CD4-positive, alpha-beta T cell treated with Interleukin-17A for 4 hours (primary cell): Measurements from ENCODE around the gene CTDSPL.

ENCODE experiments used
- DNase-seq: peaks from one replicate; pipeline ENCODE4 v3.0.0-alpha.2; 2020; ENCODE audit warnings: mixed read lengths

CTDSPL gene

GRCh38 chr3:37945156-37945806 is 83.6 kb downstream of the CTDSPL start:
- DNase-seq, result no peak

- no peak for DNase-seq
Observed at GRCh38 chr3:37945807-37946530, 84.3 kb downstream of the CTDSPL start.

- DNase-seq, result no peak
Observed at GRCh38 chr3:37946531-37946889, 84.8 kb downstream of the CTDSPL start.

- no peak for DNase-seq
Observed at GRCh38 chr3:37949866-37950265, 88.2 kb downstream of the CTDSPL start.

GRCh38 chr3:37952564-37952963 is 90.9 kb downstream of the CTDSPL start:
- no peak for DNase-seq

- DNase-seq, result no peak
Observed at GRCh38 chr3:37953226-37953625, 91.5 kb downstream of the CTDSPL start.

GRCh38 chr3:37953707-37954394 is 92.2 kb downstream of the CTDSPL start:
- DNase-seq, result no peak

GRCh38 chr3:37954881-37955280 is 93.2 kb downstream of the CTDSPL start:
- DNase-seq, result no peak

GRCh38 chr3:37955918-37956707 is 94.4 kb downstream of the CTDSPL start:
- no peak for DNase-seq

- no peak for DNase-seq
Observed at GRCh38 chr3:37956723-37957538, 95.3 kb downstream of the CTDSPL start.

- no peak for DNase-seq
Observed at GRCh38 chr3:37957539-37957936, 95.9 kb downstream of the CTDSPL start.

- DNase-seq, result no peak
Observed at GRCh38 chr3:37961622-37962431, 100.1 kb downstream of the CTDSPL start.

GRCh38 chr3:37963016-37963415 is 101.3 kb downstream of the CTDSPL start:
- no peak for DNase-seq

- no peak for DNase-seq
Observed at GRCh38 chr3:37963635-37964034, 102.0 kb downstream of the CTDSPL start.

GRCh38 chr3:37964146-37964545 is 102.5 kb downstream of the CTDSPL start:
- no peak for DNase-seq

GRCh38 chr3:37964716-37965115 is 103.0 kb downstream of the CTDSPL start:
- no peak for DNase-seq

- peak; percentile 74 for DNase-seq
Observed at GRCh38 chr3:37967260-37967881, 105.7 kb downstream of the CTDSPL start.

- no peak for DNase-seq
Observed at GRCh38 chr3:37968199-37968598, 106.5 kb downstream of the CTDSPL start.

- no peak for DNase-seq
Observed at GRCh38 chr3:37968813-37969595, 107.3 kb downstream of the CTDSPL start.

GRCh38 chr3:37969596-37970100 is 108.0 kb downstream of the CTDSPL start:
- no peak for DNase-seq
